ENCODE results near the gene MAP2K3.

MAP2K3 gene

GRCh38 chr17:21252796-21253645, 31.5 kb upstream of the MAP2K3 start, which contains the start of gene NATD1:
Gene NATD1, minus strand, starts transcription at chr17:21253410. Its CDS starts 146 bp downstream, at chr17:21253264.
- peak; percentile 86 for DNase-seq

GRCh38 chr17:21253646-21254441, 30.7 kb upstream of the MAP2K3 start:
- no peak for DNase-seq

- no peak for DNase-seq
Measured at GRCh38 chr17:21258593-21258992, 25.9 kb upstream of the MAP2K3 start.

- DNase-seq: no peak
Measured at GRCh38 chr17:21262259-21262993, 22.1 kb upstream of the MAP2K3 start.

GRCh38 chr17:21263376-21263775, 21.1 kb upstream of the MAP2K3 start:
- no peak for DNase-seq

- DNase-seq: no peak
Measured at GRCh38 chr17:21268596-21269188, 15.8 kb upstream of the MAP2K3 start.

- no peak for DNase-seq
Measured at GRCh38 chr17:21269394-21269793, 15.1 kb upstream of the MAP2K3 start.

- no peak for DNase-seq
Measured at GRCh38 chr17:21271454-21272183, 12.9 kb upstream of the MAP2K3 start.

- no peak for DNase-seq
Measured at GRCh38 chr17:21272250-21272649, 12.3 kb upstream of the MAP2K3 start.

- DNase-seq: no peak
Measured at GRCh38 chr17:21272881-21273792, 11.4 kb upstream of the MAP2K3 start.

GRCh38 chr17:21275047-21275578, 9.4 kb upstream of the MAP2K3 start:
- peak; percentile 47 for DNase-seq

- DNase-seq: peak; percentile 85
Measured at GRCh38 chr17:21275579-21276263, 8.8 kb upstream of the MAP2K3 start.

GRCh38 chr17:21276264-21276588, 8.3 kb upstream of the MAP2K3 start:
- DNase-seq: no peak

- no peak for DNase-seq
Measured at GRCh38 chr17:21277332-21277731, 7.2 kb upstream of the MAP2K3 start.

- DNase-seq: no peak
Measured at GRCh38 chr17:21278450-21279197, 5.9 kb upstream of the MAP2K3 start.

- DNase-seq: no peak
Measured at GRCh38 chr17:21279198-21279535, 5.3 kb upstream of the MAP2K3 start.

- DNase-seq: no peak
Measured at GRCh38 chr17:21279582-21279981, 4.9 kb upstream of the MAP2K3 start.

- DNase-seq: peak; percentile 68
Measured at GRCh38 chr17:21280081-21280518, 4.4 kb upstream of the MAP2K3 start.

GRCh38 chr17:21282231-21282630, 2.3 kb upstream of the MAP2K3 start:
- DNase-seq: no peak

GRCh38 chr17:21282850-21283249, 1.7 kb upstream of the MAP2K3 start:
- DNase-seq: no peak

Measured in NCI-H1105 treated with DMSO at 0.1 percent for 48 hours (cell line).